IMR-90 (cell line): ENCODE data around the gene C17orf67. TPM values are rescaled to one million over a fixed set of nuclear protein-coding genes. Genes with fewer than 3 reads are reported as not detected.

Experiments used
- ATAC-seq: fragments of 200-7000 bp; cut with Tn5 transposase; 2 replicates; pipeline ENCODE4 v1.9.1; 2020; ENCODE audit warnings: low read depth, mild to moderate bottlenecking, moderate library complexity
- BruUV-seq: library from RNA; stranded (reverse); fragments of 400-500 nt; replicated peaks from 2 replicates; lab custom pipeline; 2021; lab: Mats Ljungman, UMichigan
- CTCF ChIA-PET: fragments of 300-600 bp; formaldehyde crosslinking; extraction: SDS; loops from one replicate; lab custom pipeline; 2021; ENCODE audit warnings: antibody characterized with exemption; lab: Yijun Ruan, JAX
- POLR2A ChIA-PET: fragments of 300-600 bp; sonication (Branson Sonifier 250); formaldehyde crosslinking; loops from one replicate; lab custom pipeline; 2022; ENCODE audit warnings: antibody characterized with exemption; ENCODE audit not compliant: unreplicated experiment; lab: Charles Lee
- DNase-seq: peaks from one replicate; pipeline ENCODE4 v3.0.0; 2013
- H2AFZ ChIP-seq: replicated peaks from 2 replicates; pipeline ENCODE3; 2013; ENCODE audit warnings: low read length, mild to moderate bottlenecking; ENCODE audit not compliant: poor library complexity
- H2AK5ac ChIP-seq: 2 replicates; pipeline ENCODE4 v1.6.1; 2013; ENCODE audit warnings: low read depth, low read length, inconsistent platforms
- H2AK9ac ChIP-seq: replicated peaks from 2 replicates; pipeline ENCODE3; 2013; ENCODE audit warnings: mild to moderate bottlenecking, low read depth, low read length, moderate library complexity; ENCODE audit not compliant: poor library complexity
- H2BK120ac ChIP-seq: 2 replicates; pipeline ENCODE4 v1.6.1; 2013; ENCODE audit warnings: low read depth, low read length, inconsistent platforms
- H2BK15ac ChIP-seq: 3 replicates; pipeline ENCODE4 v1.6.1; 2013; ENCODE audit warnings: low read depth, low read length, inconsistent platforms
- H2BK20ac ChIP-seq: 2 replicates; pipeline ENCODE4 v1.6.1; 2013; ENCODE audit warnings: low read depth, mild to moderate bottlenecking, inconsistent platforms, low read length, moderate library complexity
- H2BK5ac ChIP-seq: 2 replicates; pipeline ENCODE4 v1.6.1; 2013; ENCODE audit warnings: mild to moderate bottlenecking, low read depth, low read length, inconsistent platforms; ENCODE audit not compliant: poor library complexity, severe bottlenecking
- H3K14ac ChIP-seq: replicated peaks from 2 replicates; pipeline ENCODE4 v1.6.1; 2013; ENCODE audit warnings: low read depth, low read length, inconsistent platforms
- H3K18ac ChIP-seq: 2 replicates; pipeline ENCODE4 v1.6.1; 2013; ENCODE audit warnings: low read depth, low read length, control low read depth
- H3K23ac ChIP-seq: 2 replicates; pipeline ENCODE4 v1.6.1; 2013; ENCODE audit warnings: low read depth, low read length, inconsistent platforms
- H3K27ac ChIP-seq: 2 replicates; pipeline ENCODE4 v1.5.1; 2013; ENCODE audit warnings: mild to moderate bottlenecking, control low read depth, low read length; ENCODE audit not compliant: insufficient read depth
- H3K27me3 ChIP-seq: 2 replicates; pipeline ENCODE4 v1.6.1; 2013; ENCODE audit warnings: low read length; ENCODE audit not compliant: control insufficient read depth, insufficient read depth
- H3K36me3 ChIP-seq: 2 replicates; pipeline ENCODE4 v1.6.1; 2013; ENCODE audit warnings: low read length, mixed read lengths; ENCODE audit not compliant: control insufficient read depth, insufficient read depth
- H3K4ac ChIP-seq: 2 replicates; pipeline ENCODE4 v1.6.1; 2013; ENCODE audit warnings: low read depth, low read length, inconsistent platforms
- H3K4me1 ChIP-seq: 2 replicates; pipeline ENCODE4 v1.6.1; 2013; ENCODE audit warnings: low read length, mixed read lengths; ENCODE audit not compliant: control insufficient read depth, insufficient read depth
- H3K4me2 ChIP-seq: 2 replicates; pipeline ENCODE4 v1.6.1; 2013; ENCODE audit warnings: low read depth, mild to moderate bottlenecking, control low read depth, low read length, moderate library complexity
- H3K4me3 ChIP-seq: 2 replicates; pipeline ENCODE4 v1.5.1; 2013; ENCODE audit warnings: low read depth, mild to moderate bottlenecking, control low read depth, low read length, moderate library complexity; ENCODE audit not compliant: insufficient read depth
- H3K56ac ChIP-seq: 2 replicates; pipeline ENCODE4 v1.6.1; 2013; ENCODE audit warnings: low read length, inconsistent platforms; ENCODE audit not compliant: insufficient read depth; ENCODE audit errors: extremely low read depth
- H3K79me1 ChIP-seq, 2 experiments: 2 replicates each; pipeline ENCODE4 v1.6.1; 2013; ENCODE audit warnings: low read length in 2 of 2, inconsistent platforms in 1 of 2, low read depth in 1 of 2
- H3K9ac ChIP-seq: 2 replicates; pipeline ENCODE4 v1.6.1; 2013; ENCODE audit warnings: low read depth, low read length, control low read depth
- H3K9me1 ChIP-seq: 2 replicates; pipeline ENCODE4 v1.6.1; 2013; ENCODE audit warnings: low read length, inconsistent platforms; ENCODE audit not compliant: insufficient read depth
- H3K9me3 ChIP-seq: 2 replicates; pipeline ENCODE4 v1.6.1; 2013; ENCODE audit warnings: low read length; ENCODE audit not compliant: control insufficient read depth, insufficient read depth
- H4K20me1 ChIP-seq: 2 replicates; pipeline ENCODE4 v1.6.1; 2013; ENCODE audit warnings: low read length, inconsistent platforms; ENCODE audit not compliant: insufficient read depth
- H4K5ac ChIP-seq: 2 replicates; pipeline ENCODE4 v1.6.1; 2013; ENCODE audit warnings: mild to moderate bottlenecking, low read depth, low read length, control low read depth
- H4K8ac ChIP-seq, 2 experiments: 2 replicates each; pipeline ENCODE4 v1.6.1; 2013; ENCODE audit warnings: low read depth in 2 of 2, low read length in 2 of 2, control low read depth in 1 of 2, inconsistent platforms in 1 of 2
- H4K91ac ChIP-seq: 2 replicates; pipeline ENCODE4 v1.6.1; 2013; ENCODE audit warnings: low read depth, low read length, inconsistent platforms; ENCODE audit not compliant: insufficient read depth
- RFX5 ChIP-seq: IDR thresholded peaks from 2 replicates; pipeline ENCODE4 v1.8.0; 2012; ENCODE audit warnings: low read depth, mild to moderate bottlenecking, low read length, moderate library complexity
- SMC3 ChIP-seq: fragments of 150-350 bp; IDR thresholded peaks from 2 replicates; pipeline ENCODE4 v1.6.1; 2016; ENCODE audit warnings: low read depth, mild to moderate bottlenecking, antibody characterized with exemption, low read length, moderate library complexity
- dilution Hi-C: fragments of 300-500 bp; cut with HindIII; formaldehyde crosslinking; loops from one replicate; pipeline ENCODE4 v1.14.3; 2018; ENCODE audit warnings: low sequenced_read_pairs; ENCODE audit not compliant: unreplicated experiment
- in situ Hi-C: fragments of 300-500 bp; cut with MboI; formaldehyde crosslinking; loops from 3 replicates; pipeline ENCODE4 v1.14.3; 2019; ENCODE audit warnings: low sequenced_read_pairs, inconsistent platforms, mixed read lengths
- intact Hi-C: fragments of 100-400 bp; cut with micrococcal nuclease; formaldehyde crosslinking; loops from 2 replicates; pipeline ENCODE4 v1.10.0; 2022
- polyA plus RNA-seq, 3 experiments: library from polyadenylated mRNA; depleted of rRNA; stranded (reverse); fragments of >200 nt; gene quantifications; 2 replicates each; pipeline ENCODE4 v1.2.3, GENCODE V29; 2012; ENCODE audit warnings: low replicate concordance in 1 of 3
- total RNA-seq: library from RNA; depleted of rRNA; stranded (reverse); fragments of >200 nt; gene quantifications from 2 replicates; pipeline ENCODE4 v1.2.3, GENCODE V29; 2012
- TF ChIP-seq, protein P1 (sequence below): fragments of 150-350 bp; IDR thresholded peaks from 2 replicates; pipeline ENCODE4 v1.6.1; 2016; ENCODE audit warnings: low read depth, mild to moderate bottlenecking, low read length, moderate library complexity, borderline replicate concordance

C17orf67 gene
- total and polyA plus RNA-seq, 2 of the 4 experiments (the other 2 are of a cell fraction): 0.18 to 1.1 TPM

DNA sequence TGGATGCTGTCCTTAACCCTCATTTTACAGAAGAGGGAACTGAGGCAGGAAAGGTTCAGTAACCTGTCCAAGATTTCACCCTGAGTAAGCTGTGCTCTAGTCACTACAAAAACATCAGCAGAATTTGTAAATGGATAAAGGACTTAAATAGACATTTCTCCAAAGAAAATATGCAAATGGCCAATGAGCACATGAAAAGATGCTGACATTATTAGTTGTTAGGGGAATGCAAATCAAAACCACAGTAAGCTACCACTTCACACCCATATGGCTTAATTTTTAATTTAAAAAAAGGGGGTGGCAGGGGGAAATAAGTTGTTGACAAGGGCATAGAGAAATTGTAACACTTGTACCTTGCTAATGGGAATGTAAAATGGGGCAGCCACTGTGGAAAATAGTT lies 51.4 kb downstream of the C17orf67 start:
- TF ChIP-seq RFX5: peak; percentile 55; the same call in 1 of the 2 replicates
- no peak for TF ChIP-seq SMC3
- TF ChIP-seq, protein P1, sequence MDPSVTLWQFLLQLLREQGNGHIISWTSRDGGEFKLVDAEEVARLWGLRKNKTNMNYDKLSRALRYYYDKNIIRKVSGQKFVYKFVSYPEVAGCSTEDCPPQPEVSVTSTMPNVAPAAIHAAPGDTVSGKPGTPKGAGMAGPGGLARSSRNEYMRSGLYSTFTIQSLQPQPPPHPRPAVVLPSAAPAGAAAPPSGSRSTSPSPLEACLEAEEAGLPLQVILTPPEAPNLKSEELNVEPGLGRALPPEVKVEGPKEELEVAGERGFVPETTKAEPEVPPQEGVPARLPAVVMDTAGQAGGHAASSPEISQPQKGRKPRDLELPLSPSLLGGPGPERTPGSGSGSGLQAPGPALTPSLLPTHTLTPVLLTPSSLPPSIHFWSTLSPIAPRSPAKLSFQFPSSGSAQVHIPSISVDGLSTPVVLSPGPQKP: no peak
- intact Hi-C loops: loop anchor here (5.0 kb wide), 1 partner anchor 85 kb away; no protein-coding TSS in a partner anchor
- dilution Hi-C loops: no loop called here

More for the DNA sequence above, 51.4 kb downstream of the C17orf67 start:
- Histone ChIP-seq H4K91ac (peak overlapping the region; percentile 50), H3K23ac (no peak overlapping the region), H3K9me3 (no peaks in the 10 kb centered on the region), H4K8ac (peak overlapping the region in 1 of 2 experiments; percentile 36; a peak in 1 of 4 replicates), H3K4me2 (no peak overlapping the region), H3K27ac (no peak overlapping the region), H3K18ac (no peak overlapping the region), H3K36me3 (no peaks in the 10 kb centered on the region), H4K5ac (no peak overlapping the region), H2BK20ac (peak overlapping the region; percentile 7; the same call in 1 of the 2 replicates), H2BK120ac (peak overlapping the region; percentile 37; the same call in 1 of the 2 replicates), H3K14ac (no peak overlapping the region), H3K4me3 (no peak overlapping the region), H3K56ac (no peak overlapping the region), H3K4me1 (peaks cover 19% of the 10 kb centered on the region), H3K9ac (no peak overlapping the region), H3K9me1 (peaks cover 19% of the 10 kb centered on the region), H2BK15ac (peak overlapping the region; percentile 34; the same call in 1 of the 3 replicates), H3K4ac (no peak overlapping the region), H4K20me1 (no peaks in the 10 kb centered on the region), H2AK5ac (peak overlapping the region; percentile 6; the same call in 1 of the 2 replicates), H3K79me1 (no peaks in the 10 kb centered on the region), H2BK5ac (no peak overlapping the region), H2AK9ac (no peak overlapping the region), H3K27me3 (no peaks in the 10 kb centered on the region), H2AFZ (no peak overlapping the region)
- no peak for DNase-seq
- no peak for ATAC-seq
- no TSS peak for BruUV-seq
- in situ Hi-C loops: no loop called here
- CTCF ChIA-PET: interaction anchor here (3.2 kb wide), 1 partner anchor 65 kb away, joined by 30 read pairs; no protein-coding TSS in a partner anchor
- POLR2A ChIA-PET: no interaction called here
